PC-9 (cell line): ENCODE results near the gene KCTD13. TPM values are rescaled to one million over a fixed set of nuclear protein-coding genes. Genes with fewer than 3 reads are reported as not detected.

Source experiments
- BruUV-seq: library from RNA; stranded (reverse); fragments of 400-500 nt; replicated peaks from 2 replicates; lab custom pipeline; 2021; lab: Mats Ljungman, UMichigan
- CTCF ChIA-PET: fragments of 300-600 bp; sonication (Branson Sonifier 250); formaldehyde crosslinking; loops from one replicate; lab custom pipeline; 2022; ENCODE audit warnings: antibody characterized with exemption; lab: Charles Lee
- POLR2A ChIA-PET: fragments of 300-600 bp; sonication (Branson Sonifier 250); formaldehyde crosslinking; loops from one replicate; lab custom pipeline; 2022; ENCODE audit warnings: antibody characterized with exemption; ENCODE audit not compliant: unreplicated experiment; lab: Charles Lee
- DNase-seq, 2 experiments: peaks; one replicate each; pipeline versions ENCODE4 v3.0.0 to v3.0.0-alpha.2; 2015 to 2022; ENCODE audit warnings: mixed read lengths in 1 of 2
- H2AFZ ChIP-seq: fragments of 200-600 bp; sonication (generic); 2 replicates; pipeline ENCODE4 v1.8.1; 2017; ENCODE audit warnings: antibody characterized with exemption
- H3F3A ChIP-seq: fragments of 200-600 bp; sonication (generic); 2 replicates; pipeline ENCODE4 v1.8.1; 2017; ENCODE audit warnings: antibody characterized with exemption, mild to moderate bottlenecking, low read depth; ENCODE audit not compliant: insufficient read depth
- H3K27ac ChIP-seq: fragments of 200-600 bp; sonication (generic); 2 replicates; pipeline ENCODE4 v1.6.1; 2016; ENCODE audit warnings: mixed run types
- H3K27me3 ChIP-seq: fragments of 200-600 bp; sonication (generic); 2 replicates; pipeline ENCODE4 v1.6.1; 2016; ENCODE audit warnings: low read depth, mixed run types; ENCODE audit not compliant: insufficient read depth
- H3K36me3 ChIP-seq: fragments of 200-600 bp; sonication (generic); 2 replicates; pipeline ENCODE4 v1.6.1; 2016; ENCODE audit warnings: low read depth, mixed run types
- H3K4me1 ChIP-seq: fragments of 200-600 bp; sonication (generic); replicated peaks from 2 replicates; pipeline ENCODE4 v1.6.1; 2016; ENCODE audit warnings: mixed run types; ENCODE audit not compliant: insufficient read depth
- H3K4me2 ChIP-seq: fragments of 200-600 bp; sonication (generic); 2 replicates; pipeline ENCODE4 v1.6.1; 2017; ENCODE audit warnings: mixed run types
- H3K4me3 ChIP-seq: fragments of 200-600 bp; sonication (generic); 2 replicates; pipeline ENCODE4 v1.6.1; 2016; ENCODE audit warnings: mixed run types
- H3K79me2 ChIP-seq: fragments of 200-600 bp; sonication (generic); 2 replicates; pipeline ENCODE4 v1.6.1; 2017; ENCODE audit warnings: low read depth, mixed run types
- H3K9me2 ChIP-seq: fragments of 200-600 bp; sonication (generic); 2 replicates; pipeline ENCODE4 v1.8.1; 2017; ENCODE audit warnings: mild to moderate bottlenecking; ENCODE audit not compliant: insufficient read depth
- H3K9me3 ChIP-seq: fragments of 200-600 bp; sonication (generic); 2 replicates; pipeline ENCODE4 v1.8.1; 2016; ENCODE audit warnings: low read depth; ENCODE audit not compliant: insufficient read depth
- H4K20me1 ChIP-seq: fragments of 200-600 bp; sonication (generic); 2 replicates; pipeline ENCODE4 v1.8.1; 2017; ENCODE audit not compliant: insufficient read depth
- EZH2 ChIP-seq: fragments of 200-600 bp; sonication (generic); IDR thresholded peaks from 2 replicates; pipeline ENCODE4 v1.8.0; 2017; ENCODE audit warnings: antibody characterized with exemption, low read depth
- intact Hi-C: fragments of 100-400 bp; cut with micrococcal nuclease; formaldehyde crosslinking; loops from one replicate; pipeline ENCODE4 v1.10.0; 2022; ENCODE audit not compliant: unreplicated experiment
- total RNA-seq: library from RNA; stranded (reverse); gene quantifications from 2 replicates; pipeline ENCODE4 v1.2.3, GENCODE V29; 2021
- TF ChIP-seq, protein P1 (sequence below): fragments of 200-600 bp; sonication (generic); conservative IDR thresholded peaks from 2 replicates; pipeline ENCODE4 v1.6.1; 2017; ENCODE audit warnings: mixed run types, antibody characterized with exemption, mild to moderate bottlenecking, moderate library complexity

KCTD13 gene
- total RNA-seq, 1 experiment from 2014 or later = 52.7 TPM

DNA sequence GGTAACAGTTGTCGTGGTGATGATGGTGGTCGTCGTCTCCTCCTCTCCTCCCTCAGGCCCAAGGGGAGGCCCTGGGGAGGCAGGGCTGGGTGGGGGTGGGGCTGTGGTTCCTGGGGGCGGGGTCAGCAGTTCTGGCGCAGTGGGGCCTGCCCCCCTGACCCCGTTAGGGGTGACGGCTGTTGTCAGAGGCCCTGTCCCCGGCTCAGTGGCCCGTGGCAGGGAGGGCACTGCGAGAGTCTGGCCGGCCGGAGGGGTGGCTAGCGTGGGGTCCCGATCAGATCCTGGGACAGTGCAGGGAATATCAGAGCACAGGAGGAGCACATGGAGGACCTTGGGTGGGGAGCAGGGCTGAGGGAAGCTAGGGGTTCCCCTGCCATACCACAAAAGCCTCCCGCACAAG lies 29.2 kb downstream of the KCTD13 start:
- Histone ChIP-seq H3K27ac (no peak overlapping the region), H4K20me1 (no peaks in the 10 kb centered on the region; the same call in 1 of the 2 replicates), H3K9me2 (no peaks in the 10 kb centered on the region), H3K4me3 (no peak overlapping the region), H3K79me2 (0 out of 2 replicates have a peak, but pooled peaks cover 1% of the 10 kb centered on the region), H3K4me1 (peaks cover 16% of the 10 kb centered on the region; the same call in 1 of the 2 replicates), H3F3A (peaks cover 14% of the 10 kb centered on the region), H3K9me3 (no peaks in the 10 kb centered on the region), H3K36me3 (no peaks in the 10 kb centered on the region), H3K4me2 (no peak overlapping the region), H3K27me3 (no peaks in the 10 kb centered on the region), H2AFZ (no peak overlapping the region)
- ChIA-PET CTCF (no interaction called here), POLR2A (no interaction called here)
- intact Hi-C loops = loop anchor here (5.0 kb wide), 2 partner anchors 35 to 75 kb away; partner anchors contain the start of genes CDIPT and MVP
- TF ChIP-seq, protein P1, sequence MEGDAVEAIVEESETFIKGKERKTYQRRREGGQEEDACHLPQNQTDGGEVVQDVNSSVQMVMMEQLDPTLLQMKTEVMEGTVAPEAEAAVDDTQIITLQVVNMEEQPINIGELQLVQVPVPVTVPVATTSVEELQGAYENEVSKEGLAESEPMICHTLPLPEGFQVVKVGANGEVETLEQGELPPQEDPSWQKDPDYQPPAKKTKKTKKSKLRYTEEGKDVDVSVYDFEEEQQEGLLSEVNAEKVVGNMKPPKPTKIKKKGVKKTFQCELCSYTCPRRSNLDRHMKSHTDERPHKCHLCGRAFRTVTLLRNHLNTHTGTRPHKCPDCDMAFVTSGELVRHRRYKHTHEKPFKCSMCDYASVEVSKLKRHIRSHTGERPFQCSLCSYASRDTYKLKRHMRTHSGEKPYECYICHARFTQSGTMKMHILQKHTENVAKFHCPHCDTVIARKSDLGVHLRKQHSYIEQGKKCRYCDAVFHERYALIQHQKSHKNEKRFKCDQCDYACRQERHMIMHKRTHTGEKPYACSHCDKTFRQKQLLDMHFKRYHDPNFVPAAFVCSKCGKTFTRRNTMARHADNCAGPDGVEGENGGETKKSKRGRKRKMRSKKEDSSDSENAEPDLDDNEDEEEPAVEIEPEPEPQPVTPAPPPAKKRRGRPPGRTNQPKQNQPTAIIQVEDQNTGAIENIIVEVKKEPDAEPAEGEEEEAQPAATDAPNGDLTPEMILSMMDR = no peak
- no peak for TF ChIP-seq EZH2
- BruUV-seq = no TSS peak
- DNase-seq = no peak

DNA sequence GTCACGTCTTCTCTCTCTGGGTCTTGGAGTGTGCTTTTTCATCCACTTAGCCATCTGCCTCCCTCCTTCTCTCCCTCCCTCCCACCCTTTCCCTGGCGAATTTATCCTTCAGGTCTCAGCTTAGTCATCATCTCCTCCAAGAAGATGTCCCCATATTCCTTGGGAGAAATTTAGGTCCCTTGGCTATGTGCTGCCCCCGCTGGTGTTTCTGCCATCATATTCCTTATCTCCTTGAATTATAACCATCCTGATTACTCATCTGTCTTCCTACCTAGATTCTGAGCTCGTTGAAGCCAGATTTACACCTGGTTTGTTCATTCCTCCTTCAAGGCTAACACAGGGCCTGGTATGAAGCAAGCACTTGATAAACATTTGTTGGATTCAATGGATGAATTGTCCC lies 31.7 kb downstream of the KCTD13 start:
- H2AFZ ChIP-seq = no peak overlapping the region
- no peaks in the 10 kb centered on the region for H3K79me2 ChIP-seq
- H3K4me1 ChIP-seq = 0 out of 2 replicates have a peak, but pooled peaks cover 6% of the 10 kb centered on the region
- peaks cover 14% of the 10 kb centered on the region for H3F3A ChIP-seq
- ChIA-PET CTCF (interaction anchor here (0.7 kb wide), 1 partner anchor 50 kb away, joined by 16 read pairs; no protein-coding TSS in a partner anchor), POLR2A (interaction anchor here (0.6 kb wide), 1 partner anchor 138 kb away, joined by 13 read pairs; no protein-coding TSS in a partner anchor)
- TF ChIP-seq, protein P1 = no peak
- TF ChIP-seq EZH2 = no peak
- no peak for DNase-seq
- no peaks in the 10 kb centered on the region for H3K9me2 ChIP-seq
- H3K36me3 ChIP-seq = no peaks in the 10 kb centered on the region
- H3K27me3 ChIP-seq = no peaks in the 10 kb centered on the region
- no peaks in the 10 kb centered on the region; the same call in 1 of the 2 replicates for H4K20me1 ChIP-seq
- no peak overlapping the region for H3K27ac ChIP-seq
- H3K9me3 ChIP-seq = no peaks in the 10 kb centered on the region
- no peak overlapping the region for H3K4me2 ChIP-seq
- H3K4me3 ChIP-seq = no peak overlapping the region
- intact Hi-C loops = no loop called here
- no TSS peak for BruUV-seq

DNA sequence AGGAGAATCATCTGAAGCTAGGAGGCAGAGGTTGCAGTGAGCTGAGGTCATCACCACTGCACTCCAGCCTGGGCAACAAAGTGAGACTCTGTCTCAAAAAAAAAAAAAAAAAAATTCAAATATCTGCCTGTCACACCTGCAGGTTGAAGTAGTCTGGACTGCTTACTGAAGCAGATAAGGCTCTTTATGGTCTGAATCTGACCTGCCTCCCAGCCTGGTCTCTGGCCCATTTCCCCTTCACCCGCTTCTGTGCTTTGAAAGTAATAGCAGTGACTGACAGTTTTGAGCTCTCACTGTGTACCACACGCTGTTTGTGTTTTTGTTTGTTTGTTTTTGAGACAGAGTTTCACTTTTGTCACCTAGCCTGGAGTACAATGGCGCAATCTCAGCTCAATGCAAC lies 32.5 kb downstream of the KCTD13 start:
- H3K4me1 ChIP-seq = 0 out of 2 replicates have a peak, but pooled peaks cover 5% of the 10 kb centered on the region
- H3K9me3 ChIP-seq = no peaks in the 10 kb centered on the region
- no peak overlapping the region for H2AFZ ChIP-seq
- no peaks in the 10 kb centered on the region for H3K36me3 ChIP-seq
- ChIA-PET CTCF (no interaction called here), POLR2A (no interaction called here)
- peaks cover 4% of the 10 kb centered on the region for H4K20me1 ChIP-seq
- DNase-seq = no peak
- H3K4me2 ChIP-seq = no peak overlapping the region
- TF ChIP-seq EZH2 = no peak
- TF ChIP-seq, protein P1 = no peak
- H3K9me2 ChIP-seq = no peaks in the 10 kb centered on the region
- H3K4me3 ChIP-seq = no peak overlapping the region
- no peaks in the 10 kb centered on the region for H3K27me3 ChIP-seq
- no peak overlapping the region for H3K27ac ChIP-seq
- H3K79me2 ChIP-seq = no peaks in the 10 kb centered on the region
- intact Hi-C loops = no loop called here
- peaks cover 14% of the 10 kb centered on the region for H3F3A ChIP-seq
- no TSS peak for BruUV-seq
